K562 (cell line): Measurements from ENCODE around the gene FDX2. TPM values are rescaled to one million over a fixed set of nuclear protein-coding genes. Genes with fewer than 3 reads are reported as not detected.
A peak's percentile ranks its signal among the peaks of the same experiment; 100 is the strongest.

ENCODE experiments used
- ATAC-seq: fragments of 200-7000 bp; cut with Tn5 transposase; 3 replicates; pipeline ENCODE4 v1.9.1; 2020; ENCODE audit warnings: moderate library complexity
- BruUV-seq: library from RNA; stranded (reverse); fragments of 400-500 nt; replicated peaks from 2 replicates; lab custom pipeline; 2021; lab: Mats Ljungman, UMichigan
- CTCF ChIA-PET: fragments of 300-600 bp; formaldehyde crosslinking; extraction: SDS; loops from one replicate; lab custom pipeline; 2021; ENCODE audit warnings: low intra/inter-chr PET ratio; lab: Yijun Ruan, JAX
- POLR2A ChIA-PET: fragments of 300-600, 350-650 bp; sonication (Branson Sonifier 250); formaldehyde crosslinking; extraction: SDS; loops from one replicate; lab custom pipeline; 2021; ENCODE audit warnings: antibody characterized with exemption, inconsistent platforms; lab: Yijun Ruan, JAX
- DNase-seq, 4 experiments: peaks; one replicate each; pipeline versions ENCODE4 v3.0.0 to v3.0.0-alpha.2; 2011 to 2018; ENCODE audit warnings: low spot score in 3 of 4, mixed read lengths in 3 of 4; ENCODE audit errors: extremely low read depth in 1 of 4
- FAIRE-seq: peaks from 2 replicates; lab custom pipeline; 2011; peaks lifted over from hg19 to GRCh38; lab: Jason Lieb, UNC
- H2AFZ ChIP-seq: 2 replicates; pipeline ENCODE4 v1.6.0; 2011; ENCODE audit warnings: low read depth, low read length, control low read depth, inconsistent platforms
- H3K27ac ChIP-seq: fragments of 200-600 bp; 3 replicates; pipeline ENCODE4 v1.8.0; 2011; ENCODE audit warnings: low read depth, mild to moderate bottlenecking, control low read depth, inconsistent platforms, low read length, moderate library complexity, mixed read lengths; ENCODE audit errors: extremely low read depth
- H3K27me3 ChIP-seq, 2 experiments: fragments of 300-600 bp in 1 of 2; 2 replicates in 1 of 2; 3 replicates in 1 of 2; pipeline versions ENCODE4 v1.6.0 to v1.8.0; 2011; ENCODE audit warnings: inconsistent platforms in 2 of 2, low read length in 2 of 2, mild to moderate bottlenecking in 1 of 2, mixed read lengths in 1 of 2, moderate library complexity in 1 of 2; ENCODE audit not compliant: control insufficient read depth in 2 of 2, insufficient read depth in 2 of 2
- H3K36me3 ChIP-seq: fragments of 300-600 bp; 3 replicates; pipeline ENCODE4 v1.8.0; 2011; ENCODE audit warnings: mild to moderate bottlenecking, low read length, inconsistent platforms; ENCODE audit not compliant: control insufficient read depth, insufficient read depth
- H3K4me1 ChIP-seq, 2 experiments: fragments of 200-600 bp in 1 of 2; replicated peaks in 1 of 2; 2 replicates in 1 of 2; 3 replicates in 1 of 2; pipeline versions ENCODE4 v1.5.1 to v1.8.0; 2011; ENCODE audit warnings: inconsistent platforms in 2 of 2, low read length in 2 of 2, mild to moderate bottlenecking in 1 of 2, mixed read lengths in 1 of 2, moderate library complexity in 1 of 2; ENCODE audit not compliant: control insufficient read depth in 2 of 2, insufficient read depth in 2 of 2
- H3K4me2 ChIP-seq: 2 replicates; pipeline ENCODE4 v1.6.1; 2011; ENCODE audit warnings: low read length, control low read depth, inconsistent platforms, mixed read lengths; ENCODE audit not compliant: insufficient read depth
- H3K4me3 ChIP-seq: fragments of 200-600 bp; sonication (generic), shearing (Covaris generic); 2 replicates; pipeline ENCODE4 v1.5.1; 2016; ENCODE audit warnings: control low read depth, inconsistent platforms
- H3K79me2 ChIP-seq: fragments of 200-600 bp; 3 replicates; pipeline ENCODE4 v1.8.0; 2011; ENCODE audit warnings: low read length, inconsistent platforms; ENCODE audit not compliant: control insufficient read depth, insufficient read depth
- H3K9ac ChIP-seq, 2 experiments: 2 replicates each; pipeline versions ENCODE4 v1.6.0 to v1.6.1; 2011; ENCODE audit warnings: low read depth in 2 of 2, low read length in 2 of 2, control low read depth in 1 of 2, inconsistent platforms in 1 of 2, mild to moderate bottlenecking in 1 of 2, mixed read lengths in 1 of 2; ENCODE audit not compliant: insufficient read depth in 1 of 2
- H3K9me1 ChIP-seq: one replicate; pipeline ENCODE4 v1.6.0; 2011; ENCODE audit warnings: inconsistent platforms, mild to moderate bottlenecking, low read length, moderate library complexity; ENCODE audit not compliant: control insufficient read depth, insufficient read depth
- H3K9me3 ChIP-seq: replicated peaks from 2 replicates; pipeline ENCODE4 v1.5.1; 2011; ENCODE audit warnings: low read depth, low read length, inconsistent platforms; ENCODE audit not compliant: control insufficient read depth, insufficient read depth
- H4K20me1 ChIP-seq: replicated peaks from 2 replicates; pipeline ENCODE4 v1.6.1; 2011; ENCODE audit warnings: low read length, inconsistent platforms, mixed read lengths; ENCODE audit not compliant: control insufficient read depth, insufficient read depth
- ASH1L ChIP-seq: fragments of 450-650 bp; IDR thresholded peaks from 2 replicates; pipeline ENCODE4 v1.6.1; 2018; ENCODE audit warnings: borderline replicate concordance, mild to moderate bottlenecking, low read depth; ENCODE audit not compliant: partially characterized antibody
- E2F6 ChIP-seq, 2 experiments: IDR thresholded peaks; 2 replicates each; pipeline ENCODE4 v1.6.1; 2011; ENCODE audit warnings: borderline replicate concordance in 1 of 2, control low read depth in 1 of 2, low read depth in 1 of 2, low read length in 1 of 2, mild to moderate bottlenecking in 1 of 2, mixed read lengths in 1 of 2, moderate library complexity in 1 of 2; ENCODE audit not compliant: insufficient read depth in 1 of 2, insufficient read length in 1 of 2, poor library complexity in 1 of 2, severe bottlenecking in 1 of 2; ENCODE audit errors: extremely low read depth in 1 of 2
- FOXK2 ChIP-seq, 2 experiments: fragments of 450-650 bp; IDR thresholded peaks in 1 of 2; conservative IDR thresholded peaks in 1 of 2; 2 replicates each; pipeline ENCODE4 v1.6.1; 2016; ENCODE audit warnings: low read depth in 2 of 2, mild to moderate bottlenecking in 1 of 2
- HDGF ChIP-seq: fragments of 450-650 bp; IDR thresholded peaks from 2 replicates; pipeline ENCODE4 v1.6.1; 2016
- HNRNPH1 ChIP-seq: fragments of 200-400 bp; formaldehyde crosslinking; optimal IDR thresholded peaks from 2 replicates; pipeline ENCODE3; 2017; ENCODE audit warnings: low read depth, mild to moderate bottlenecking, low read length, moderate library complexity
- JUNB ChIP-seq: fragments of 450-650 bp; formaldehyde crosslinking; conservative IDR thresholded peaks from 2 replicates; pipeline ENCODE4 v1.4.0; 2020; ENCODE audit warnings: mild to moderate bottlenecking
- KAT7 ChIP-seq: sonication (generic); formaldehyde crosslinking; IDR thresholded peaks from 2 replicates; pipeline ENCODE4 v1.8.0; 2022; ENCODE audit warnings: missing genetic modification reagents, mild to moderate bottlenecking, borderline replicate concordance
- MNT ChIP-seq, 2 experiments: fragments of 450-650 bp; conservative IDR thresholded peaks; 2 replicates each; pipeline ENCODE4 v1.6.1; 2017; ENCODE audit warnings: mild to moderate bottlenecking in 2 of 2, moderate library complexity in 2 of 2
- NCOA6 ChIP-seq: fragments of 450-650 bp; IDR thresholded peaks from 2 replicates; pipeline ENCODE4 v1.6.1; 2017; ENCODE audit warnings: mild to moderate bottlenecking
- POLR2G ChIP-seq: fragments of 200-400 bp; formaldehyde crosslinking; IDR thresholded peaks from 2 replicates; pipeline ENCODE4 v1.6.1; 2017; ENCODE audit warnings: low read depth, mild to moderate bottlenecking, antibody characterized with exemption, low read length, moderate library complexity
- SPI1 ChIP-seq: IDR thresholded peaks from 2 replicates; pipeline ENCODE4 v1.6.1; 2011; ENCODE audit warnings: low read depth, low read length, control low read depth, borderline replicate concordance
- TRIM24 ChIP-seq, 2 experiments: fragments of 450-650 bp; IDR thresholded peaks; 2 replicates each; pipeline ENCODE4 v1.6.1; 2016
- WGBS: fragments of 100-300 bp; shearing (Covaris generic); methylation state at CpG from one replicate; pipeline ENCODE4 v1.1.6; 2016; ENCODE audit warnings: low coverage, mixed read lengths; ENCODE audit not compliant: insufficient coverage; ENCODE audit errors: missing lambda C conversion rate; 5-methylcytosine and 5-hydroxymethylcytosine counted together
- in situ Hi-C: fragments of 300-500 bp; cut with MboI; formaldehyde crosslinking; loops from 4 replicates; pipeline ENCODE4 v1.15.0; 2018; ENCODE audit warnings: inconsistent platforms, mixed read lengths
- intact Hi-C: fragments of 100-400 bp; cut with micrococcal nuclease; formaldehyde crosslinking; loops from 2 replicates; pipeline ENCODE4 v1.14.2; 2022
- polyA plus RNA-seq, 8 experiments: library from polyadenylated mRNA; depleted of rRNA in 4 of 8; stranded (reverse) in 5 of 8; unstranded in 3 of 8; fragments of >200 nt; fragmentation: Nextera tagmentation in 2 of 8; fragmentation: Illumina TruSeq in 1 of 8; extraction: Ambion mirVana in 2 of 8; extraction: Trizol in 1 of 8; gene quantifications; 2 replicates each; pipeline versions ENCODE4 v1.2.1 to v1.2.3, GENCODE V29; 2011 to 2014; ENCODE audit warnings: inconsistent platforms in 1 of 8, missing spikeins in 1 of 8
- total RNA-seq, 7 experiments: library from RNA; depleted of rRNA in 6 of 7; stranded (reverse); fragments of >200 nt in 6 of 7; fragmentation: Illumina TruSeq in 2 of 7; extraction: Trizol in 2 of 7; gene quantifications; 2 replicates each; pipeline versions ENCODE4 v1.2.1 to v1.2.3, GENCODE V29; 2011 to 2021; ENCODE audit warnings: low replicate concordance in 1 of 7
- TF ChIP-seq, protein P1 (sequence below): fragments of 450-650 bp; IDR thresholded peaks from 2 replicates; pipeline ENCODE4 v1.6.1; 2017; ENCODE audit warnings: antibody characterized with exemption, mild to moderate bottlenecking

The FDX2 gene
- total and polyA plus RNA-seq, 9 of the 15 experiments (the other 6 are each of a cell fraction or from before 2014, with no cell fraction given) = 2.5 to 49.8 (median 29.7) TPM

GRCh38 chr19:10292789-10293636 is 22.8 kb downstream of the FDX2 start:
- no peaks in the 10 kb centered on the region; the same call in 1 of the 2 replicates for H4K20me1 ChIP-seq
- peaks cover 2% of the 10 kb centered on the region; the same call in 1 of the 2 replicates for H3K9me3 ChIP-seq
- CTCF ChIA-PET = no interaction called here
- H2AFZ ChIP-seq = peak overlapping the region; percentile 35
- DNase-seq = peak in 3 of 4 experiments; percentile 38 to 77 (median 40)
- H3K27me3 ChIP-seq = no peaks in the 10 kb centered on the region
- intact Hi-C loops = no loop called here
- BruUV-seq = no TSS peak
- peak overlapping the region; percentile 93 for H3K4me2 ChIP-seq
- POLR2A ChIA-PET = interaction anchor here (0.6 to 1.1 kb wide), 6 partner anchors 9 to 301 kb away, joined by 3 to 5 read pairs (median 3); partner anchors contain the start of gene ICAM1
- H3K9me1 ChIP-seq = no peaks in the 10 kb centered on the region
- peak overlapping the region; percentile 79 for H3K4me3 ChIP-seq
- H3K36me3 ChIP-seq = peaks cover 40% of the 10 kb centered on the region; the same call in 2 of the 3 replicates
- peak overlapping the region; percentile 74 for H3K27ac ChIP-seq
- WGBS = 18% methylated on average over 54 of the region's 56 CpGs
- H3K9ac ChIP-seq = peak overlapping the region; percentile 62 to 90
- ATAC-seq = peak; percentile 6
- H3K4me1 ChIP-seq = peaks cover 12 to 81% of the 10 kb centered on the region in 2 experiments; a peak in 4 of 5 replicates
- peaks cover 74% of the 10 kb centered on the region for H3K79me2 ChIP-seq
- in situ Hi-C loops = no loop called here
- FAIRE-seq = peak; percentile 62
- TF ChIP-seq TRIM24 (IDR thresholded peaks at IDR 0.05) = peak; percentile 15 to 28; a peak in 2 of 4 replicates
- peak in 1 of 2 experiments; percentile 22; a peak in 2 of 4 replicates for TF ChIP-seq MNT (conservative IDR thresholded peaks at IDR 0.05)
- peak; percentile 80 for TF ChIP-seq NCOA6
- peak in 1 of 2 experiments; percentile 37 for TF ChIP-seq E2F6 (IDR thresholded peaks at IDR 0.05; ENCODE audit: borderline replicate concordance in 1 of 2, extremely low read depth in 1 of 2, insufficient read depth in 1 of 2, insufficient read length in 1 of 2, low read depth in 1 of 2, low read length in 1 of 2, poor library complexity in 1 of 2, severe bottlenecking in 1 of 2)
- TF ChIP-seq FOXK2 (conservative IDR thresholded peaks at IDR 0.05 in 1 of 2, IDR thresholded peaks at IDR 0.05 in 1 of 2; ENCODE audit: low read depth in 2 of 2) = peak in 1 of 2 experiments; percentile 6; a peak in 1 of 4 replicates
- no peak for TF ChIP-seq JUNB
- TF ChIP-seq KAT7 (CRISPR knock-in tag) = 0 out of 2 replicates have a peak, but pooled peaks have one; percentile 49
- peak; percentile 64; the same call in 1 of the 2 replicates for TF ChIP-seq HDGF
- no peak for TF ChIP-seq SPI1
- TF ChIP-seq HNRNPH1 = no peak
- TF ChIP-seq, protein P1, sequence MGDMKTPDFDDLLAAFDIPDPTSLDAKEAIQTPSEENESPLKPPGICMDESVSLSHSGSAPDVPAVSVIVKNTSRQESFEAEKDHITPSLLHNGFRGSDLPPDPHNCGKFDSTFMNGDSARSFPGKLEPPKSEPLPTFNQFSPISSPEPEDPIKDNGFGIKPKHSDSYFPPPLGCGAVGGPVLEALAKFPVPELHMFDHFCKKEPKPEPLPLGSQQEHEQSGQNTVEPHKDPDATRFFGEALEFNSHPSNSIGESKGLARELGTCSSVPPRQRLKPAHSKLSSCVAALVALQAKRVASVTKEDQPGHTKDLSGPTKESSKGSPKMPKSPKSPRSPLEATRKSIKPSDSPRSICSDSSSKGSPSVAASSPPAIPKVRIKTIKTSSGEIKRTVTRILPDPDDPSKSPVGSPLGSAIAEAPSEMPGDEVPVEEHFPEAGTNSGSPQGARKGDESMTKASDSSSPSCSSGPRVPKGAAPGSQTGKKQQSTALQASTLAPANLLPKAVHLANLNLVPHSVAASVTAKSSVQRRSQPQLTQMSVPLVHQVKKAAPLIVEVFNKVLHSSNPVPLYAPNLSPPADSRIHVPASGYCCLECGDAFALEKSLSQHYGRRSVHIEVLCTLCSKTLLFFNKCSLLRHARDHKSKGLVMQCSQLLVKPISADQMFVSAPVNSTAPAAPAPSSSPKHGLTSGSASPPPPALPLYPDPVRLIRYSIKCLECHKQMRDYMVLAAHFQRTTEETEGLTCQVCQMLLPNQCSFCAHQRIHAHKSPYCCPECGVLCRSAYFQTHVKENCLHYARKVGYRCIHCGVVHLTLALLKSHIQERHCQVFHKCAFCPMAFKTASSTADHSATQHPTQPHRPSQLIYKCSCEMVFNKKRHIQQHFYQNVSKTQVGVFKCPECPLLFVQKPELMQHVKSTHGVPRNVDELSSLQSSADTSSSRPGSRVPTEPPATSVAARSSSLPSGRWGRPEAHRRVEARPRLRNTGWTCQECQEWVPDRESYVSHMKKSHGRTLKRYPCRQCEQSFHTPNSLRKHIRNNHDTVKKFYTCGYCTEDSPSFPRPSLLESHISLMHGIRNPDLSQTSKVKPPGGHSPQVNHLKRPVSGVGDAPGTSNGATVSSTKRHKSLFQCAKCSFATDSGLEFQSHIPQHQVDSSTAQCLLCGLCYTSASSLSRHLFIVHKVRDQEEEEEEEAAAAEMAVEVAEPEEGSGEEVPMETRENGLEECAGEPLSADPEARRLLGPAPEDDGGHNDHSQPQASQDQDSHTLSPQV = 0 out of 2 replicates have a peak, but pooled peaks have one; percentile 40
- TF ChIP-seq POLR2G = peak; percentile 78
- no peak for TF ChIP-seq ASH1L
